ENCODE results near the gene TMC8.

The TMC8 gene

DNA sequence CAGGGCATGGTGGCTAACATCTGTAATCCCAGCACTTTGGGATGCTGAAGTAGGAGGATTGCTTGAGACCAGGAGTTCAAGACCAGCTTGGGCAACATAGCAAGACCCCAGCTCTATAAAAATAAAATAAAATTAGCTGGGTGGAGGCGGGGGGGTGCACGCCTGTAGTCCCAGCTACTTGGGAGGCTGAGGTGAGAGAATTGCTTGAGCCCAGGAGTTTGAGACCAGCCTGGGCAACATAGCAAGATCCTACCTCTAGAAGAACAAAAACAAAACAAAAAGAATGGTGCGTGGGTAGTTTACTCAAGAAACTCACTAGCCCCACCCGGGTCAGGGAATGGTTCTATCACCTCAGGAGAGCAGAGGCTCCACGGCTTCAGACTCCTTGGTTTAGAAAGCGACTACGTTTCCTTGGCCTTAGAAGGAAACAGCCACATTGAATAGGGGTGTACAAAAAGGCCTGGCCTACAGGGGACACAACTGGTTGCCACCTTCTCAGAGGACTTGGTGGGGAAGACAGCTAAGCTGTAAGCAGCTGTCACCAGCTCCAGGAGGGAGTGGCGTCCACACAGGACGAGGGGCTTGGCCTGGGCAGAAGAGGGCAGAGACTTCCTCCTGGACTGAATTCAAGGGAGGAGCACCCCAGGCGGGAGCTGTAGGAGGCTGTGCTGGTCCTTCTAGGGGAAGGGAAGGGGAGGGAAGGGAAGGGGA is 55.6 kb downstream of the TMC8 start:
- peak; percentile 56 for DNase-seq

DNA sequence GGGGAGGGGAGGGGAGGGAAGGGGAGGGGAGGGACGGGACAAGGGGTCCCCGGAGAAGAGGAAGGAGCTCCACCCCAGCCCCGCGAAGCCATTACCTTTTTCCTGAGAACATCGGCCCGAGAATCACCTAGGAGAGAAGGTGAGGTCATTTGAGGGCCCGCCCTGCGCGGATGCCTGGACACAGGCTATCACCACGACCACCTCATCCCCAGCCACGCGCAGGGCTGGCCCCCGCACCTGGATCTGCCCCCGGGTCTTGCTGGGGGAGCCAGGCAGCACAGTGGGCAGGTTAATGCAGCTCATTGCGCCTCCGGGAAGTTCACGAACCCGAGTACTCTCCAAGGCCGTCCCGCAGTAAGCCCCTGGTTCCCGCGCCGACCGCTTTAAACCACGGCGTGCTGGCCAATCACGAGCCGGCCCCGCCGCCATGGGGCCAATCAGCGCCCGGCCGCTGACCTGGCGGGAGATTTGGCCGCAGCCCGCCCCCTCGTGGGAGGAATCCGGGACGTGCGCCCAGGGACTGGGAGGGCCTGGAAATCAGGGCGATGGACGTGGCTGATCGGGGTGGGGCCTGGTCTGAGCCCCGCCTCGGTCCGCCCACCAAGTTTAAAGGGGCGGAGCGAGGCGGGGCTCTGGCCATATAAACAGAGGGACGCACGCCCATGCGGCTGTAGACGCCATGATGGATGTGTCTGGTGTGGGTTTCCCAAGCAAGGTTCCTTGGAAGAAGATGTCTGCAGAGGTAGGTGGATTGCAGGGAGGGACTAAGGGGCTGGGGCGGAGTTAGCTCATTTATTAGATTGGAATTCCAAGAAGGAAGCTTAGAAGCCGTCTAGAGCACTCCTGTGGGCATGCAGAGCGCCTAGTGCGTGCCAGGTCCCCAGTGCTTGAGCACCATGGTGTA is 56.4 kb downstream of the TMC8 start, which contains the start of the genes AFMID and TK1:
TSS of gene AFMID (plus strand) at position 671 of the 904 bp plus-strand sequence. CDS start at position 680, 9 bp downstream.
TSS of gene TK1 (minus strand) at position 361 of the 904 bp plus-strand sequence. CDS start at position 303, 58 bp downstream.
- peak; percentile 95 for DNase-seq

Measured in MV-4-11 (cell line).